ENCODE data around the gene C4orf50. TPM values are rescaled to one million over a fixed set of nuclear protein-coding genes. Genes with fewer than 3 reads are reported as not detected.

The C4orf50 gene
- polyA plus RNA-seq, 3 donors, result not detected

DNA sequence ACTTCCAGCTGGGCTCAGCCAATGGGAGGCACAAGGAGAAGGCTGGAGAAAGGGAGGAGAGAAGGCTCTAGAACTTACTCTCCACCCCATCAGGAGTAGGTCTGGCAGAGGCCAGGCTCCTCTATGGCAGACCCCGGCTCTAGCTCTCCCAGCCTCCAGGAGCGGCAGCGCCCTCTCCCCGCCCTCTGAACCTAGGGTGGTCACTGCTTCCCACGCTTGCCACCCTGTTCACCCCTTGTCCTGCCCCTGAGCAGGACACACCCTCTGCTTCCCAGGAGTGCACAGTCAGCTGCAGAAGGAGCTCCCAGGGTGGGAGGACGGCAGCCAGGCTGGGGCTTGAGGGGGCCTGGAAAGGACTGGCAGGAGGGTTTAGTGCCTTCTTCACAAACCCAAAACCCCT is 72.3 kb downstream of the C4orf50 start:
- no peak overlapping the region for H3K9ac ChIP-seq (ENCODE audit: insufficient read depth, low read length, poor library complexity, severe bottlenecking)
- H3K4me2 ChIP-seq (replicated peaks; ENCODE audit: extremely low read depth, low read length, poor library complexity, severe bottlenecking), result no peak overlapping the region
- no peaks in the 10 kb centered on the region for H3K27me3 ChIP-seq (ENCODE audit: control insufficient read depth in 2 of 2, insufficient read depth in 2 of 2, low read length in 2 of 2)
- no peaks in the 10 kb centered on the region for H3K36me3 Mint-ChIP-seq
- no peak overlapping the region for H2AFZ ChIP-seq (ENCODE audit: insufficient read depth, low read depth, low read length, poor library complexity, severe bottlenecking)
- peaks cover 11 to 30% of the 10 kb centered on the region in 2 donors for H3K9me3 ChIP-seq (replicated peaks in 1 of 2; ENCODE audit: control insufficient read depth in 1 of 2, insufficient read depth in 1 of 2, low read length in 2 of 2)
- H3K36me3 ChIP-seq (replicated peaks in 1 of 2; ENCODE audit: control insufficient read depth in 1 of 2, insufficient read depth in 2 of 2, low read length in 2 of 2), result no peaks in the 10 kb centered on the region
- WGBS (ENCODE audit: insufficient coverage), result 94% methylated on average over 5 of the region's 6 CpGs
- DNase-seq, result no peak
- H4K20me1 ChIP-seq (ENCODE audit: insufficient read depth, low read length), result no peaks in the 10 kb centered on the region
- H3K27ac ChIP-seq (ENCODE audit: low read depth in 1 of 2, low read length in 2 of 2), result no peak overlapping the region
- no peaks in the 10 kb centered on the region for H3K79me2 ChIP-seq (ENCODE audit: insufficient read depth, low read length)
- peaks cover 10 to 25% (median 18%) of the 10 kb centered on the region in 7 donors for H3K9me3 Mint-ChIP-seq
- peaks cover 0 to 7% (median 3%) of the 10 kb centered on the region in 3 donors for H3K27me3 Mint-ChIP-seq (ENCODE audit: low read depth in 3 of 3)
- TF ChIP-seq, protein P1, sequence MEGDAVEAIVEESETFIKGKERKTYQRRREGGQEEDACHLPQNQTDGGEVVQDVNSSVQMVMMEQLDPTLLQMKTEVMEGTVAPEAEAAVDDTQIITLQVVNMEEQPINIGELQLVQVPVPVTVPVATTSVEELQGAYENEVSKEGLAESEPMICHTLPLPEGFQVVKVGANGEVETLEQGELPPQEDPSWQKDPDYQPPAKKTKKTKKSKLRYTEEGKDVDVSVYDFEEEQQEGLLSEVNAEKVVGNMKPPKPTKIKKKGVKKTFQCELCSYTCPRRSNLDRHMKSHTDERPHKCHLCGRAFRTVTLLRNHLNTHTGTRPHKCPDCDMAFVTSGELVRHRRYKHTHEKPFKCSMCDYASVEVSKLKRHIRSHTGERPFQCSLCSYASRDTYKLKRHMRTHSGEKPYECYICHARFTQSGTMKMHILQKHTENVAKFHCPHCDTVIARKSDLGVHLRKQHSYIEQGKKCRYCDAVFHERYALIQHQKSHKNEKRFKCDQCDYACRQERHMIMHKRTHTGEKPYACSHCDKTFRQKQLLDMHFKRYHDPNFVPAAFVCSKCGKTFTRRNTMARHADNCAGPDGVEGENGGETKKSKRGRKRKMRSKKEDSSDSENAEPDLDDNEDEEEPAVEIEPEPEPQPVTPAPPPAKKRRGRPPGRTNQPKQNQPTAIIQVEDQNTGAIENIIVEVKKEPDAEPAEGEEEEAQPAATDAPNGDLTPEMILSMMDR (IDR thresholded peaks at IDR 0.05), result no peak
- H3K4me1 Mint-ChIP-seq, result no peaks in the 10 kb centered on the region
- H3K4me3 Mint-ChIP-seq, result no peak overlapping the region
- peak overlapping the region in 1 of 7 donors; percentile 51 for H3K27ac Mint-ChIP-seq
- intact Hi-C loops (cut with micrococcal nuclease), result no loop called here
- no peaks in the 10 kb centered on the region for H3K4me1 ChIP-seq (ENCODE audit: control insufficient read depth in 1 of 2, insufficient read depth in 2 of 2, low read length in 2 of 2)
- H3K4me3 ChIP-seq (replicated peaks in 1 of 3; ENCODE audit: low read depth in 2 of 3, low read length in 3 of 3), result no peak overlapping the region

DNA sequence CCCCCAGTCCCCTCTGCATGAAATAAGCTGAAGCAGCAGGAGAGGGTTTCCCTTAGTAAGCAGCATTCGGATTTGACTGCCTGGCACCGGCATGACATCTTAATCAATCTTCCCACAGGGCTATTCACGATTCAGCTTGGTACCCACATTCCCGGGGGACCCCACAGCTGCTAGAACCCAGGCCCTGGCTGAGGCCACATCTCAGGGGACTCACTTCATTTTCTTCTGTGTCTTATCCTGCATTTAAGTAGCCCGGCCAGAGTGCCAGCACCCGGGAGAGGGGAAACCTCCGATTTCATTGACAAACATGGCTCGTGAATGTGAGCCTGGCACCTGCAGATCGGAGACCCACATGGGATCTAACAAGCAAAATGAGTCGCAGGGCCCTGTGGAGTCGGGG is 73.1 kb downstream of the C4orf50 start:
- H3K79me2 ChIP-seq (ENCODE audit: insufficient read depth, low read length), result no peaks in the 10 kb centered on the region
- no peak for DNase-seq
- no peak overlapping the region for H3K4me3 ChIP-seq (replicated peaks in 1 of 3; ENCODE audit: low read depth in 2 of 3, low read length in 3 of 3)
- Mint-ChIP-seq H3K9me3 (peaks cover 10 to 25% (median 19%) of the 10 kb centered on the region in 7 donors), H3K4me3 (no peak overlapping the region), H3K4me1 (no peaks in the 10 kb centered on the region), H3K27me3 (ENCODE audit: low read depth in 3 of 3) (peaks cover 0 to 7% (median 0%) of the 10 kb centered on the region in 3 donors), H3K27ac (no peak overlapping the region), H3K36me3 (no peaks in the 10 kb centered on the region)
- H3K9ac ChIP-seq (ENCODE audit: insufficient read depth, low read length, poor library complexity, severe bottlenecking), result no peak overlapping the region
- peaks cover 11 to 30% of the 10 kb centered on the region in 2 donors for H3K9me3 ChIP-seq (replicated peaks in 1 of 2; ENCODE audit: control insufficient read depth in 1 of 2, insufficient read depth in 1 of 2, low read length in 2 of 2)
- H3K4me1 ChIP-seq (ENCODE audit: control insufficient read depth in 1 of 2, insufficient read depth in 2 of 2, low read length in 2 of 2), result no peaks in the 10 kb centered on the region
- no peaks in the 10 kb centered on the region for H3K36me3 ChIP-seq (replicated peaks in 1 of 2; ENCODE audit: control insufficient read depth in 1 of 2, insufficient read depth in 2 of 2, low read length in 2 of 2)
- no peaks in the 10 kb centered on the region for H4K20me1 ChIP-seq (ENCODE audit: insufficient read depth, low read length)
- WGBS (ENCODE audit: insufficient coverage), result 92% methylated on average over 11 of the region's 11 CpGs
- no peak overlapping the region for H3K4me2 ChIP-seq (replicated peaks; ENCODE audit: extremely low read depth, low read length, poor library complexity, severe bottlenecking)
- TF ChIP-seq, protein P1 (IDR thresholded peaks at IDR 0.05), result no peak
- H3K27me3 ChIP-seq (ENCODE audit: control insufficient read depth in 2 of 2, insufficient read depth in 2 of 2, low read length in 2 of 2), result no peaks in the 10 kb centered on the region
- no peak overlapping the region for H2AFZ ChIP-seq (ENCODE audit: insufficient read depth, low read depth, low read length, poor library complexity, severe bottlenecking)
- no peak overlapping the region for H3K27ac ChIP-seq (ENCODE audit: low read depth in 1 of 2, low read length in 2 of 2)
- intact Hi-C loops (cut with micrococcal nuclease), result no loop called here
